Neural progenitor cell (in vitro differentiated cells): Measurements from ENCODE around the gene NAA25.

Experiments used
- EZH2phosphoT487 ChIP-seq: fragments of 200-600 bp; sonication (generic); IDR thresholded peaks from 2 replicates; pipeline ENCODE4 v1.6.1; 2017; ENCODE audit warnings: antibody characterized with exemption
- TF ChIP-seq, protein P1 (sequence below): fragments of 200-600 bp; sonication (generic); IDR thresholded peaks from 2 replicates; pipeline ENCODE4 v1.5.1; 2017; ENCODE audit warnings: antibody characterized with exemption, mild to moderate bottlenecking

DNA sequence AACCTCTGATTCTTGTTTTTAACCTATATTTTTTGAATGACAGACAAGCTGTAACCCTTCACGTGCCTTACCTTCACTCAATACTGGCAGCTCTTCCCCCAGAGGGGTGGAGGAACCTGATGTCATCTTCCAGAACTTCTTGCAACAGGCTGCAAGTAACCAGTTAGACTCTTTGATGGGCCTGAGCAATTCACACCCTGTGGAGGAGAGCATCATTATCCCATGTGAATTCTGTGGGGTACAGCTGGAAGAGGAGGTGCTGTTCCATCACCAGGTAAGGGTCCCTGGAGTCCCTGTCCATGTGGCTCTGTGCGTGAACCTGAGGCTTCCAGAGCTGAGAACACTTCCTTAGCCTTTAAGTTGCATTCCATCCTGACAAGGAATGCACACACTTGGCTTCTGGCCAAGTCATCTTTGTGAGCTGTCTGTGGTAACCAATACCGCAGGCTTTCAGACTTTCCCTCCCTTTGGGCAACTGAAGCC is 39.5 kb upstream of the NAA25 start:
- TF ChIP-seq, protein P1, sequence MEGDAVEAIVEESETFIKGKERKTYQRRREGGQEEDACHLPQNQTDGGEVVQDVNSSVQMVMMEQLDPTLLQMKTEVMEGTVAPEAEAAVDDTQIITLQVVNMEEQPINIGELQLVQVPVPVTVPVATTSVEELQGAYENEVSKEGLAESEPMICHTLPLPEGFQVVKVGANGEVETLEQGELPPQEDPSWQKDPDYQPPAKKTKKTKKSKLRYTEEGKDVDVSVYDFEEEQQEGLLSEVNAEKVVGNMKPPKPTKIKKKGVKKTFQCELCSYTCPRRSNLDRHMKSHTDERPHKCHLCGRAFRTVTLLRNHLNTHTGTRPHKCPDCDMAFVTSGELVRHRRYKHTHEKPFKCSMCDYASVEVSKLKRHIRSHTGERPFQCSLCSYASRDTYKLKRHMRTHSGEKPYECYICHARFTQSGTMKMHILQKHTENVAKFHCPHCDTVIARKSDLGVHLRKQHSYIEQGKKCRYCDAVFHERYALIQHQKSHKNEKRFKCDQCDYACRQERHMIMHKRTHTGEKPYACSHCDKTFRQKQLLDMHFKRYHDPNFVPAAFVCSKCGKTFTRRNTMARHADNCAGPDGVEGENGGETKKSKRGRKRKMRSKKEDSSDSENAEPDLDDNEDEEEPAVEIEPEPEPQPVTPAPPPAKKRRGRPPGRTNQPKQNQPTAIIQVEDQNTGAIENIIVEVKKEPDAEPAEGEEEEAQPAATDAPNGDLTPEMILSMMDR = no peak
- no peak for TF ChIP-seq EZH2phosphoT487
